Lower lobe of right lung (tissue), 2 donors: ENCODE measurements around the gene PPM1A. TPM values are rescaled to one million over a fixed set of nuclear protein-coding genes. Genes with fewer than 3 reads are reported as not detected.

Experiments
- ATAC-seq, 2 donors: fragments of 200-7000 bp; cut with Tn5 transposase; one replicate each; pipeline ENCODE4 v1.9.1; 2020 to 2022; ENCODE audit warnings: mild to moderate bottlenecking in 2 of 2, moderate library complexity in 2 of 2
- DNase-seq: peaks from one replicate; pipeline ENCODE4 v3.0.0-alpha.2; 2020
- H3K27ac ChIP-seq: fragments of 200-600 bp; one replicate; pipeline ENCODE4 v1.8.0; 2022
- H3K27me3 ChIP-seq: fragments of 200-600 bp; one replicate; pipeline ENCODE4 v1.8.0; 2022; ENCODE audit warnings: low read depth
- H3K36me3 ChIP-seq: fragments of 200-600 bp; one replicate; pipeline ENCODE4 v1.8.0; 2022; ENCODE audit warnings: mild to moderate bottlenecking
- H3K4me1 ChIP-seq: fragments of 200-600 bp; one replicate; pipeline ENCODE4 v1.8.0; 2022
- H3K4me3 ChIP-seq: fragments of 200-600 bp; one replicate; pipeline ENCODE4 v1.8.0; 2022; ENCODE audit warnings: mild to moderate bottlenecking
- H3K9me3 ChIP-seq: fragments of 200-600 bp; one replicate; pipeline ENCODE4 v1.8.0; 2022
- CTCF ChIP-seq: fragments of 200-600 bp; IDR thresholded peaks from one replicate; pipeline ENCODE4 v1.8.0; 2022; ENCODE audit warnings: antibody characterized with exemption, mild to moderate bottlenecking
- intact Hi-C: fragments of 100-400 bp; cut with DNase I; formaldehyde crosslinking; loops from one replicate; pipeline ENCODE4 v1.11.0; 2022
- total RNA-seq: library from RNA; stranded (reverse); fragmentation: NEBNext Ultra II Directional; extraction: Animal tissue kit (Norgen Biotek cat#: 25700); gene quantifications from one replicate; pipeline ENCODE4 v1.2.1, GENCODE V29; 2021
- donor health status: DM: no; HTN: yes; CAD: no; lungs with severe emphysema.

The PPM1A gene
- total RNA-seq, 1 donor from 2014 or later: 58.0 TPM

- H3K27ac ChIP-seq: no peak overlapping the region
- H3K4me3 ChIP-seq: no peak overlapping the region
- H3K27me3 ChIP-seq: no peaks in the 10 kb centered on the region
- DNase-seq (no peak), ATAC-seq (no peak)
- H3K36me3 ChIP-seq: no peaks in the 10 kb centered on the region
- no peak for TF ChIP-seq CTCF
- H3K9me3 ChIP-seq: peaks cover 11% of the 10 kb centered on the region
- no peaks in the 10 kb centered on the region for H3K4me1 ChIP-seq
- intact Hi-C loops: no loop called here
Observed at GRCh38 chr14:60229614-60230013, 19.4 kb upstream of the PPM1A start.

GRCh38 chr14:60232185-60232584, 16.8 kb upstream of the PPM1A start:
- H3K27ac ChIP-seq: no peak overlapping the region
- no peaks in the 10 kb centered on the region for H3K27me3 ChIP-seq
- DNase-seq (no peak), ATAC-seq (no peak)
- no peak overlapping the region for H3K4me3 ChIP-seq
- intact Hi-C loops: no loop called here
- TF ChIP-seq CTCF: no peak
- H3K36me3 ChIP-seq: no peaks in the 10 kb centered on the region
- H3K9me3 ChIP-seq: peaks cover 11% of the 10 kb centered on the region
- H3K4me1 ChIP-seq: no peaks in the 10 kb centered on the region

- DNase-seq (no peak), ATAC-seq (no peak)
- Histone ChIP-seq H3K27me3 (no peaks in the 10 kb centered on the region), H3K4me3 (no peak overlapping the region), H3K9me3 (peaks cover 11% of the 10 kb centered on the region), H3K27ac (no peak overlapping the region), H3K4me1 (no peaks in the 10 kb centered on the region), H3K36me3 (no peaks in the 10 kb centered on the region)
- intact Hi-C loops: no loop called here
- no peak for TF ChIP-seq CTCF
Observed at GRCh38 chr14:60233251-60233650, 15.8 kb upstream of the PPM1A start.

GRCh38 chr14:60233891-60234290, 15.1 kb upstream of the PPM1A start:
- Histone ChIP-seq H3K27ac (no peak overlapping the region), H3K4me1 (no peaks in the 10 kb centered on the region), H3K36me3 (no peaks in the 10 kb centered on the region), H3K4me3 (no peak overlapping the region), H3K9me3 (peaks cover 11% of the 10 kb centered on the region), H3K27me3 (no peaks in the 10 kb centered on the region)
- ATAC-seq: no peak
- DNase-seq: no peak
- no peak for TF ChIP-seq CTCF
- intact Hi-C loops: no loop called here

GRCh38 chr14:60235440-60235839, 13.6 kb upstream of the PPM1A start:
- no peak for TF ChIP-seq CTCF
- no peaks in the 10 kb centered on the region for H3K27me3 ChIP-seq
- no peaks in the 10 kb centered on the region for H3K4me1 ChIP-seq
- intact Hi-C loops: no loop called here
- no peak overlapping the region for H3K4me3 ChIP-seq
- no peak for ATAC-seq
- peaks cover 11% of the 10 kb centered on the region for H3K9me3 ChIP-seq
- DNase-seq: no peak
- H3K27ac ChIP-seq: no peak overlapping the region
- no peaks in the 10 kb centered on the region for H3K36me3 ChIP-seq

- H3K4me1 ChIP-seq: no peaks in the 10 kb centered on the region
- H3K27me3 ChIP-seq: no peaks in the 10 kb centered on the region
- H3K36me3 ChIP-seq: no peaks in the 10 kb centered on the region
- no peak overlapping the region for H3K27ac ChIP-seq
- no peak overlapping the region for H3K4me3 ChIP-seq
- TF ChIP-seq CTCF: no peak
- intact Hi-C loops: no loop called here
- ATAC-seq (no peak), DNase-seq (no peak)
- H3K9me3 ChIP-seq: no peaks in the 10 kb centered on the region
Observed at GRCh38 chr14:60238955-60239354, 10.1 kb upstream of the PPM1A start.
